ENCODE results near the gene DLD.

DNA sequence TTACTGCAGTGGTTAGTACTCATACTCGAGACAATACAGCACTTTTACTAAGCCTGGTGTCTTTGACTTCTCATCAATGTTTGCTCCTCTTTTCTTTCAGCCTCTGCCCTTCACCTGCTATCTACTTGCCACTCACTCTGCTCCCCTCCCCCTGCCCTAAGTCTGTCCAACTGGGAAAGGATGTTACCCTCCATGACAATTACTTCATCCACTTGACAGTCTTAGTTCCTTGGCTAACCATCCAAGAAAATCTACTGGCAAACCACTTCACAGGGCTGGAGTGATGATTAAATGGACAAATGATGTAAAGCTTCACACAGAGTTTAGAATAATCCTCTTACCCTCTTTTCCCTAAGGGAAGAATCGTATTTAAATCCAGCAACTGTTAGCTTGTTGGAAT lies 8.2 kb upstream of the DLD start:
- TF ChIP-seq, protein P1, sequence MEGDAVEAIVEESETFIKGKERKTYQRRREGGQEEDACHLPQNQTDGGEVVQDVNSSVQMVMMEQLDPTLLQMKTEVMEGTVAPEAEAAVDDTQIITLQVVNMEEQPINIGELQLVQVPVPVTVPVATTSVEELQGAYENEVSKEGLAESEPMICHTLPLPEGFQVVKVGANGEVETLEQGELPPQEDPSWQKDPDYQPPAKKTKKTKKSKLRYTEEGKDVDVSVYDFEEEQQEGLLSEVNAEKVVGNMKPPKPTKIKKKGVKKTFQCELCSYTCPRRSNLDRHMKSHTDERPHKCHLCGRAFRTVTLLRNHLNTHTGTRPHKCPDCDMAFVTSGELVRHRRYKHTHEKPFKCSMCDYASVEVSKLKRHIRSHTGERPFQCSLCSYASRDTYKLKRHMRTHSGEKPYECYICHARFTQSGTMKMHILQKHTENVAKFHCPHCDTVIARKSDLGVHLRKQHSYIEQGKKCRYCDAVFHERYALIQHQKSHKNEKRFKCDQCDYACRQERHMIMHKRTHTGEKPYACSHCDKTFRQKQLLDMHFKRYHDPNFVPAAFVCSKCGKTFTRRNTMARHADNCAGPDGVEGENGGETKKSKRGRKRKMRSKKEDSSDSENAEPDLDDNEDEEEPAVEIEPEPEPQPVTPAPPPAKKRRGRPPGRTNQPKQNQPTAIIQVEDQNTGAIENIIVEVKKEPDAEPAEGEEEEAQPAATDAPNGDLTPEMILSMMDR (IDR thresholded peaks at IDR 0.05), result no peak
- TF ChIP-seq POLR2A (IDR thresholded peaks at IDR 0.05) (no peak), POLR2AphosphoS5 (IDR thresholded peaks at IDR 0.05) (no peak)
